OCI-LY1 (cell line): ENCODE measurements around the gene MTUS2.

Experiments used
- H2AFZ ChIP-seq: fragments of 200-600 bp; sonication (generic), shearing (Covaris generic); 2 replicates; pipeline ENCODE4 v1.6.0; 2014; ENCODE audit warnings: antibody characterized with exemption, mild to moderate bottlenecking, low read length
- H3F3A ChIP-seq: fragments of 200-600 bp; sonication (generic), shearing (Covaris generic); 2 replicates; pipeline ENCODE4 v1.6.0; 2014; ENCODE audit warnings: mild to moderate bottlenecking, antibody characterized with exemption, low read length, moderate library complexity; ENCODE audit not compliant: insufficient read depth
- H3K27ac ChIP-seq: fragments of 200-600 bp; sonication (generic); 2 replicates; pipeline ENCODE4 v1.5.1; 2014; ENCODE audit warnings: low read length, mixed run types, mild to moderate bottlenecking, low read depth; ENCODE audit not compliant: poor library complexity, severe bottlenecking
- H3K27me3 ChIP-seq: fragments of 200-600 bp; sonication (generic); 2 replicates; pipeline ENCODE4 v1.6.0; 2014; ENCODE audit warnings: antibody characterized with exemption, mild to moderate bottlenecking, low read length, moderate library complexity; ENCODE audit not compliant: insufficient read depth
- H3K36me3 ChIP-seq: fragments of 200-600 bp; sonication (generic); 2 replicates; pipeline ENCODE4 v1.6.1; 2014; ENCODE audit warnings: mild to moderate bottlenecking, antibody characterized with exemption, low read length, moderate library complexity, mixed read lengths; ENCODE audit not compliant: insufficient read depth
- H3K4me1 ChIP-seq: fragments of 200-600 bp; sonication (generic); 2 replicates; pipeline ENCODE4 v1.5.1; 2014; ENCODE audit warnings: mild to moderate bottlenecking, low read length, moderate library complexity; ENCODE audit not compliant: insufficient read depth, severe bottlenecking
- H3K4me2 ChIP-seq: fragments of 200-600 bp; sonication (generic), shearing (Covaris generic); 2 replicates; pipeline ENCODE4 v1.6.1; 2014; ENCODE audit warnings: low read length
- H3K4me3 ChIP-seq: fragments of 200-600 bp; sonication (generic); 2 replicates; pipeline ENCODE4 v1.5.1; 2014; ENCODE audit warnings: low read length, low read depth, mild to moderate bottlenecking, mixed read lengths; ENCODE audit not compliant: poor library complexity, severe bottlenecking
- H3K79me2 ChIP-seq: fragments of 200-600 bp; shearing (Covaris generic); 2 replicates; pipeline ENCODE4 v1.6.1; 2016; ENCODE audit warnings: mixed run types, low read length, mixed read lengths; ENCODE audit not compliant: insufficient read depth
- H3K9ac ChIP-seq: fragments of 200-600 bp; sonication (generic), shearing (Covaris generic); 2 replicates; pipeline ENCODE4 v1.6.1; 2014; ENCODE audit warnings: mild to moderate bottlenecking, low read length, mixed read lengths
- H3K9me2 ChIP-seq: fragments of 200-600 bp; sonication (generic), shearing (Covaris generic); 2 replicates; pipeline ENCODE4 v1.6.1; 2014; ENCODE audit warnings: low read depth, mild to moderate bottlenecking, low read length, mixed read lengths
- H3K9me3 ChIP-seq: fragments of 200-600 bp; shearing (Covaris generic); 2 replicates; pipeline ENCODE4 v1.6.1; 2014; ENCODE audit warnings: low read length, mixed read lengths
- H4K20me1 ChIP-seq: fragments of 200-600 bp; sonication (generic), shearing (Covaris generic); 2 replicates; pipeline ENCODE4 v1.6.0; 2016; ENCODE audit warnings: mild to moderate bottlenecking, low read length; ENCODE audit not compliant: insufficient read depth
- EZH2 ChIP-seq: fragments of 200-600 bp; sonication (generic), shearing (Covaris generic); IDR thresholded peaks from 2 replicates; pipeline ENCODE4 v1.8.0; 2017; ENCODE audit warnings: borderline replicate concordance, mixed run types, mild to moderate bottlenecking, antibody characterized with exemption, low read length, moderate library complexity, mixed read lengths
- TF ChIP-seq, protein P1 (sequence below): fragments of 200-600 bp; sonication (generic), shearing (Covaris generic); IDR thresholded peaks from 2 replicates; pipeline ENCODE4 v1.5.1; 2017; ENCODE audit warnings: mild to moderate bottlenecking, antibody characterized with exemption, low read length, moderate library complexity, mixed read lengths

MTUS2 gene

DNA sequence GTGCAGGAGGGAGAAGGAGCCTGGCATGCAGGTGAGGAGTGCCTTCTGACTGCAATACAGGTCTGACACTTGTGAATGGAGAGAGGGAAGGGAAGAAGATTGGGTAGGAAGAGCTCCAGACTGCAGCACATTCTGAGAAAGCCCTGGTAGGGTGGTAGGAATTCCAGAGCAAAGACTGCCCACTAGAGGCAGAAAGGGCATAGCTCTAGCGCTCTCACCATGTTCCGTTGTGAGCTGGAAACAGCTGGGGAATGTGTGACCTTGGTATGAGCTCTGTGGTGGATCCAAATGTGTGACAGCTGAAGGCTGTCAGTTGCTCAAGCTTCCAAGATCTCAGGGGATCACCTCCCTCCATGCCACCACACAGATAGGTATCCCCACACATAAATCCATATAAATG, 2.9 kb upstream of the MTUS2 start:
- H2AFZ ChIP-seq = no peak overlapping the region

DNA sequence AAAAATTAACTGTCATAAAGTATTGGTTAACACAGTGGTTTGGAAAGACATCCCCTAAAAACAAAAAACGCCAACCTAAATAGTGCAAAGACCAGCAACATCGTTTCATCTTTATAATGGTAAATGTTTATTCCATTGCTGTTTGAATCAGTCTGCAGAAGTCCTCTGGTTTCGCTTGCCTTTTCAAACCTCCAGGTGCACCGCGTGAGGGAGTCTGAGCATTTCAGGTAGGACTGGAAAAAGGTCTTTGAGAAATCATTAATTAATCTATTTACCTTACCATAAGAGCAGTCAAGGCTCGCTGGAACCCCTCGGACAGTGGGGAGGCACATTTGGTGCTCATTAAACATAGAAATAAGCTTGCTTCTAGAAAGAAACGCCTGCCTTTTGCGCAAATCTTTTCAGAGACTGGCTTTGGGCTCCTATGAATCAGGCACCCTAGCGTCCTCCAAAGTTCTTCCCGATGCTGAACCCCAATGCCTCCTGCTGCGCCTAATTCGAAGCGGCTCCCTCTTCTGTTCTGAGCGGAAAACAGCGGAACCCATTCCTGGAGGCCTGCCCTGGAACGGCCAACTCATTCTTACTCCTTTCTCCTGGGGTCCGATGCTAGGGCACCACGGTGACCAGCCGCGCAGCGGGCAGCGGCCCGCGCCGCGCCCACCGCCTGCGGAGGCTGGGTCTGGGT, 951 bp upstream of the MTUS2 start:
- Histone ChIP-seq H3K9me2 (no peaks in the 10 kb centered on the region), H3K27ac (no peak overlapping the region), H3K9ac (no peak overlapping the region), H3K79me2 (no peaks in the 10 kb centered on the region), H3K27me3 (no peaks in the 10 kb centered on the region), H2AFZ (no peak overlapping the region), H3K9me3 (no peaks in the 10 kb centered on the region), H3F3A (no peaks in the 10 kb centered on the region), H3K4me2 (no peak overlapping the region), H3K36me3 (no peaks in the 10 kb centered on the region), H3K4me3 (no peak overlapping the region), H3K4me1 (no peaks in the 10 kb centered on the region), H4K20me1 (no peaks in the 10 kb centered on the region)
- TF ChIP-seq, protein P1, sequence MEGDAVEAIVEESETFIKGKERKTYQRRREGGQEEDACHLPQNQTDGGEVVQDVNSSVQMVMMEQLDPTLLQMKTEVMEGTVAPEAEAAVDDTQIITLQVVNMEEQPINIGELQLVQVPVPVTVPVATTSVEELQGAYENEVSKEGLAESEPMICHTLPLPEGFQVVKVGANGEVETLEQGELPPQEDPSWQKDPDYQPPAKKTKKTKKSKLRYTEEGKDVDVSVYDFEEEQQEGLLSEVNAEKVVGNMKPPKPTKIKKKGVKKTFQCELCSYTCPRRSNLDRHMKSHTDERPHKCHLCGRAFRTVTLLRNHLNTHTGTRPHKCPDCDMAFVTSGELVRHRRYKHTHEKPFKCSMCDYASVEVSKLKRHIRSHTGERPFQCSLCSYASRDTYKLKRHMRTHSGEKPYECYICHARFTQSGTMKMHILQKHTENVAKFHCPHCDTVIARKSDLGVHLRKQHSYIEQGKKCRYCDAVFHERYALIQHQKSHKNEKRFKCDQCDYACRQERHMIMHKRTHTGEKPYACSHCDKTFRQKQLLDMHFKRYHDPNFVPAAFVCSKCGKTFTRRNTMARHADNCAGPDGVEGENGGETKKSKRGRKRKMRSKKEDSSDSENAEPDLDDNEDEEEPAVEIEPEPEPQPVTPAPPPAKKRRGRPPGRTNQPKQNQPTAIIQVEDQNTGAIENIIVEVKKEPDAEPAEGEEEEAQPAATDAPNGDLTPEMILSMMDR = no peak
- TF ChIP-seq EZH2 = no peak

More for the DNA sequence above, 2.9 kb upstream of the MTUS2 start:
- no peaks in the 10 kb centered on the region for H3K9me2 ChIP-seq
- no peak overlapping the region for H3K9ac ChIP-seq
- H3K4me3 ChIP-seq = no peak overlapping the region
- no peaks in the 10 kb centered on the region for H3K9me3 ChIP-seq
- no peaks in the 10 kb centered on the region for H4K20me1 ChIP-seq
- H3K27ac ChIP-seq = no peak overlapping the region
- no peaks in the 10 kb centered on the region for H3F3A ChIP-seq
- no peaks in the 10 kb centered on the region for H3K36me3 ChIP-seq
- no peak for TF ChIP-seq EZH2
- TF ChIP-seq, protein P1 = no peak; the same call in 1 of the 2 replicates
- no peak overlapping the region for H3K4me2 ChIP-seq
- H3K27me3 ChIP-seq = no peaks in the 10 kb centered on the region
- no peaks in the 10 kb centered on the region for H3K79me2 ChIP-seq
- H3K4me1 ChIP-seq = no peaks in the 10 kb centered on the region

DNA sequence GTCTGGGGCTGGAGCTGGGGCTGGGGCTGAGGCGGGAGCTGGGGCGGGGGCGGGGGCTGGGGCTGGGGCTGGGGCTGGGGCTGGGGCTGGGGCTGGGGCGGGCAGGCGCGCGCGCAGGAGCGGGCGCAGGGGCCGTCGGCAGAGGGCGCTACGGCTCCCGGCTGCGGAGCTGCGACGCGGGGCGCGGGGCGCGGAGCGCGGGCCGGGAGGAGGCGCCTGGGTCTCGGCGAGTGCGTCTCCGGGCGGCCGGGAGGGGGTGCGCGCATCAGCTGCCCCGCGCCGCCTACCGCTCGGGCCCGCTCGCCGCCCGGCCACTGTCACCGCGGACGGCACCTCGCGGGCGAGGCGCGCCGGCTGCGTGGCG, 422 bp upstream of the MTUS2 start:
- no peaks in the 10 kb centered on the region for H3K9me3 ChIP-seq
- TF ChIP-seq, protein P1 = no peak
- TF ChIP-seq EZH2 = no peak
- H2AFZ ChIP-seq = no peak overlapping the region
- H3K9me2 ChIP-seq = no peaks in the 10 kb centered on the region
- H3K4me3 ChIP-seq = no peak overlapping the region
- no peaks in the 10 kb centered on the region for H3K4me1 ChIP-seq
- no peak overlapping the region for H3K27ac ChIP-seq
- H3K4me2 ChIP-seq = no peak overlapping the region
- no peaks in the 10 kb centered on the region for H3K27me3 ChIP-seq
- no peak overlapping the region for H3K9ac ChIP-seq
- H4K20me1 ChIP-seq = no peaks in the 10 kb centered on the region
- H3K36me3 ChIP-seq = no peaks in the 10 kb centered on the region
- no peaks in the 10 kb centered on the region for H3K79me2 ChIP-seq
- no peaks in the 10 kb centered on the region for H3F3A ChIP-seq
